ENCODE data around the gene GABARAPL2.
A peak's percentile ranks its signal among the peaks of the same experiment; 100 is the strongest.
"Not testable (repeated sequence)": the region's sequence is repeated elsewhere in the genome, so short reads cannot be mapped to it uniquely, and the experiment has no call there.

The GABARAPL2 gene

GRCh38 chr16:75566040-75566757, at the start of gene GABARAPL2:
Gene GABARAPL2 (plus strand): TSS chr16:75566379. CDS start chr16:75566487, 108 bp downstream.
- DNase-seq: peak; percentile 93 to 94

DNA sequence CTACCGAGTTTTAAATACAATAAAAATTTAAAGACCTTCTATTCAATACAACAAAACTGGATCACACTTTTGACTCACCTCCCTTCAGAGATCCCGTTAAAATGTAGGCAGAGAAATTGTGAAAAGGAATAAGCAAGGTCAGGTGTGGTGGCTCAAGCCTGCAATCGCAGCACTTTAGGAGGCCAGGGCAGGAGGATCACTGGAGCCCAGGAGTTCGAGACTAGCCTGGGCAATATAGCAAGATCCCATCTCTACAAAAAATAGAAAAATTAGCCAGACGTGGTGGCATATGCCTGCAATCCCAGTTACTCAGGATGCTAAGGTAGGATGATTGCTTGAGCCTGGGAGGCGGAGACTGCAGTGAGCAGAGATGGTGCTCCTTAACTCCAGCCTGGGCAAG, 47.0 kb upstream of the GABARAPL2 start:
- no peak for DNase-seq

DNA sequence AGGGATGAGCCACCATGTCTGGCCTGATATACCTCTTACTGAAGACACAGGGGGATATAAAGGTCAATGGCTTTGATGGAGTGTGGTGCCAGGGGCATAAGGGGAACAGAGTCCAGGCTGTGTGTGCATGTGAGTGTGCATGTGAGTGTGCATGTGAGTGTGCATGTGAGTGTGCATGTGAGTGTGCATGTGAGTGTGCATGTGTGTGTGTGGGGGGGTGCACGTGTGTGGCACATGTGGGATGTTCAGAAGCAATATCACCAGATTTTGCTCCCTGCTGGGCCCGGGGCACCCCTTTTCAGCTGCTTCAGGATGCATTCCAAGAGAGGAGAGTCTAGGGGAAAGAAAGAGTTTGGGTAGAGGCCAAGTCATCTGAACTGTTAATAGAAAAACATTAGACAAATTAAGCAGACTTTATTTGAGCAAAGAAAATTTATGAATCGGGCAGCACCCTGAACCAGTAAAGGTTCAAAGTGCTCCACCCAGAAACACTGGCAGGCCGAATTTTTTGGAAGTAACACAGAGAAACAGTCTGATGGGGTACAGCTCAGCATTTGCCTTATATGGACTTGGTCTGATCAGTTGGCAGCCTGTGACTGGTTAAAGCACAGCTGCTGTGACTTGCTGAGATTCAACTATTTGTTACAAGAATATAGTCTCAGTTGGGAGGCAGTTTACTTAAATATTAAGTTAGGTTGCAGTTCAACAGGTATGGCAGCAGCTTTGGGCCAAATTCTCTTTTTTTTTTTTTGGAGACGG, 40.0 kb upstream of the GABARAPL2 start:
- DNase-seq: no peak

- no peak for DNase-seq
These were observed 38.3 kb upstream of the GABARAPL2 start for GRCh38 chr16:75527825-75528299.

DNA sequence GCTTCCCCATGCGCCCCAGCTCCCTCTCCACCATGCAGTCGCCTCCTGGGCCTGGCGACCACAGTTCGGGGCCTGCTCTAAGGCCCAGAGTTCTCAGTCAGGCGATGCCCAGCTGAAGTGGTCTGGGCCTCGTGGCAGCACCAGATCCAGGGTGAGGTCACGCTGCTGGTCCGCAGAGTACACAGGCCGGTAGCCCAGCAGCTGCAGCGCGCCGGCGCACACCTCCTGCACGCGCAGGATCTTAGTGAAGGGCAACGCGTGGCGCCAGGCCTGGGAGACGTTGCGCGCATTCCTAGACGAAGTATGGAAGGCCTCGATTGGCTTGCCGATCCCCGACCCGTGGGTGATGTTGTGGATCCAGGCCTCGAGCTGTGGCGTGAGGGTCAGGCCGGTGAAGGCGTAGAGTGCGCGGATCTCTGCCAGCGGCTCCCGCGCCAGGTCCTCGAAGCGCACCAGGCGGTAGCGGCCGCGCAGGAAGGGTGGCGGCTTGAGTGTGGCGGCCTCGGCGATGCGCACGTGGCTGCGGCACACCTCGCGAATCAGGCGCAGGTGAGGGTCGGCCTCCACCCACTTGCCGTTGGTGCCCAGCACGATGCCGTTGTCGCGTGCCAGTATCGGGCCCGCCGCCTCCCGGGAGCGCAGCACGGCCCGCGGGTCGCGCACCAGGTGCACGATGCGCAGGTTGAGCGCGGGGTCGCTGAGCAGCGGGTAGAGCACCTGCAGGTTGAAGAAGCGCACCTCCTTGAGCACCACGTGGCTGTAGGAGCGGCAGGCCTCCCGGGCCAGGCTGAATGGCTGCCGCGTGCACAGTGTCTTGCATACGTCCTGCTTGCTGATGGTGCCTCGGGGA, 36.9 kb upstream of the GABARAPL2 start:
- no peak for DNase-seq

DNA sequence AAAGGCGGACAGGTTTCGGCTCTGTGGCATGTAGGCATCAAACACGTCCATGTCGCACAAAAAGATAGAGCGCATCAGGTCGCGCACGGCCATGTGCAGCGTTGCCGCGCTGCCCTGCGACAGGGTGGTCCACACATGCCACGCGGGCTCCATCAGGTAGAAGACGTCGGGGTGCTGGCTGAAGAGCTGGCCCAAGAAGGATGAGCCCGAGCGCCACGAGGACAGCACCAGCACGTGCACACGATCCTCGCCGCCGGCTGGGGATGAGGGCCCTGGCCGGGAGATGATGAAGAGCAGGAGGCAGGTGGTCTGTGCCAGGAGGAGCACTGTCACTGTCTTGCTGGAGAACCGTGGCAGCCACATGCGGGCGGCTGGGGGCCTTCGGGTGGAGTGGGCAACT, 36.2 kb upstream of the GABARAPL2 start:
- DNase-seq: no peak

GRCh38 chr16:75532142-75532765, 33.9 kb upstream of the GABARAPL2 start:
- DNase-seq: no peak

DNA sequence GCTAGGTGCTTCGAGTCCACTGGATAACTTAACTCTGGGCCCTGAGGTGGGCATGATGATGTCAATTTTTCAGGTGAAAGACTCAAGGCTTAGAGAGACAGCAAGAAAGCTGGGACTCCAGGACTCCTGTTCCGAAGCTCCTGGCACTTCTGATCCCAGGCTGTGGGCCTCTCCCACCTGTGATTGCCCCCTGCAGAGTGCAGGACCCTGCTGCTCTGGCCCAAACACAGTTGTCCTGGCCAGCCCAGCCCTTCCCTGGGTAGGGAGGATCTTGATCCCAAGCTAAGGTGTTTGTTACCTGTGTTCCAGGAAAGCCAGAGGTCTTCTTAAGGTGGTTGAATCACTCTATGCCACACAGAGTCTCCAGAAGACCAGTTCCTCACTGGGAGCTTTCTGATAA, 33.4 kb upstream of the GABARAPL2 start:
- no peak for DNase-seq

DNA sequence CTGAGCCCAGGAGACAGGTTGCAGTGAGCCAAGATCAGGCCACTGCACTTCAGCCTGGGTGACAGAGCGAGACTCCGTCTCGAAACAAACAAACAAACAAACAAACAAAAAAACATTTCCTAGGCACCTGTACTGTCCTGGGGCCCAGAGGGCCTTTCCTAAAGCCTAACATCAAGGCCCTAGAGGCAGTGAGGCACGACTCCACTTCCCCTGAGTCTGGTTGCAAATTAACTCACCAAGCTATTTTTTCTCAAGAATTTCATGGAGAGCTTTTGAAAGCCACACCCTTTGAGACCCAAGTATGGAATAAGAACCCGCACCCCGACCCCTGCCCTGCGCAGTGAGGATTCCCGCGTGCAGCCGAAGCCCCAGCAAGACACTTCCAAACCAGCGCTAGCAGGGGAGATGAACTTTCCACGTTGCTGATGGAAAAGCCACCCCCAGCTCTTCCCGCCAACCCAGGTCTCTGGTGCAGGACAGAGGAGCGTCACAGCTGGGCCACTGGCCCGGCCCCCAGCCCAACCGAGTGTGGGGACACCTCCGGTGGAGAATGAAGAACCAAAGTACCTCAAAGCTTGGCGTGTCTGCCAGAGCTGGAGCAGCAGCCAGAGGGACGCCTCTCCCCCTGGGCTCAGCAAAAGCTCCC, 31.5 kb upstream of the GABARAPL2 start:
- DNase-seq: no peak

DNA sequence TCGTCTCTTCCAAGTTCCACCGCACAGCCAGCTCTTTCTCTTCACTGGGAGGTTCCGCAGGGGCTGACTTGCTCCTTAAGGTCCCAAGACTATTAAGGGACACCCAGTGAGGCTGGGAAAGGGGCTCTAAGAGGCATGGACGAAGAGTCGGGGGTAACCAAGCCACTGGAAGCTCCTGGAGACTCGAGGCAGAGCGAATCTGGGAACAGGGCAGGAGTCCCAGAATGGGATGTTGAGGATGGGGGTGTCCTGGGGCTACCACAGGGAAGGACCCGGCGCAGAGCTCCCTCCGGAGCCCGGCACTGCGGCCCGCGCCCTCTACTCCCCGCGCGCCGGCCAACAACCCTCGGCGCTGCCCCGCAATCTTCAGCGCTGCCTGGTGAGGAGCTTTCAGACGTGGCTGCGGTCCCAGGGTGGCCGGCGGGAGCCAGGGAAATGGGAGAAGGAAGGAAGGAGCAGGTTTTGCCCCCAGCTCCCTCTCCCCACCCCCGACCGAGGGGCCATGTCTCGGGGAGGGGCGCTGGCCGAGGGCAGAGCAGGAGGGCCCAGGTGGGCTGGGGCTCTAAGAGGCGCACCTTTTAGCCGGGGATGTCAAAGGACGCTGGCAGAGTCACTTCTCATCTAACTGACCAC, 30.9 kb upstream of the GABARAPL2 start:
- no peak for DNase-seq

DNA sequence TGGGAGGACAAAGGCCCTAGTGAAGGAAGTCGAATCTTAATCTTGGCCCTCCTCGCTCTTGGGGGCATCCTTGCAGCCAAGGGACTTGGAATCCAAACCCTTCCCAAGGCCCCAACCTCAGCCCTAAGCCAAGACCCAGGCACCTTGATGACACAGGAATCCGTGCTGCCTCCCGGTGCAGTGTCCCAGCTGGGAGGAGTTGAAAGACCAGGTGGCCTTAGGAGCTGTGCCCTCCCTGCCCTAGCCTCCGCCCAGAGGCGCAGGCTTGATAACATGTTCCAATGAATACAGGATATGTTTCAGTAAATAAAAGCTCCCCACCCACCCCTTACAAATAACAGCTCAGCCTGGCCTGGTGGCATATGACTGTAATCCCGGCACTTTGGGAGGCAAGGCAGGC, 30.3 kb upstream of the GABARAPL2 start, which contains the start of gene CHST5:
TSS of gene CHST5 (minus strand) at position 208 of the 400 bp plus-strand sequence. CDS start 5,724 bp downstream, outside the sequence.
- DNase-seq: no peak

GRCh38 chr16:75537776-75538175, 28.4 kb upstream of the GABARAPL2 start:
- DNase-seq: no peak

DNA sequence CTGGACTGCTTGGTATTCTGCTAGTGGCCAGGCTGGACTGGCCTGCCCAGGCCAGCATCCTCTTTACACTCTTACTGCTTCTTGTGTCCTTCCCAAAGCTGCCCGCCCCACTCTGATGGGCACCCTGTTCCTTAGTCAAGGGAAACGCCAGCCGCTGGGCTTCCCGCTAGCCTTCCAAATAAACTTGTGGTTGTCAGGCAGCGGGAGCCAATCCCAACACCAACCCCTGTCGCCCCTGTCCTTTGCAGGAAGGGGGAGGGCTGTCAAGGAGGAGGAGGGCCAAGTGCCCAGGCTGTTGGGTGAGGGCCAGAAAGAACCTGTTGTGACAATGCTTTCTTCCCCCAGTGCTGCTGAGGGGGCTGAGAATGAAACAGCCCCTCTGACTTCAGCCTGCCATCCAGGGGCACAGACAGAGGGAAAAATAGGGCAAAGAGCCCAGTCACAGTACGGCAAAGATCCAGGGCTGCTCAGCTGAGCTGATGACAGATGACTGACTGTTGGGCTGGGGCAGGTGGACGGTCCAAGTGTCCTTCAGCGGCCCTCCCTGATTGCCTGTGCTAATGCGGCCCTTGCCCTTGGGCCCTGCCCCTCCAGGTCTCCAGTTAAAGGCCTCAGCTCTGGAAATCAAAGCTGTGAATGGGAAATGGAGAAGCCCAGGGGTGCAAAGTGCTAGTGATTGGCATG, 27.2 kb upstream of the GABARAPL2 start:
- not testable (repeated sequence) for DNase-seq

DNA sequence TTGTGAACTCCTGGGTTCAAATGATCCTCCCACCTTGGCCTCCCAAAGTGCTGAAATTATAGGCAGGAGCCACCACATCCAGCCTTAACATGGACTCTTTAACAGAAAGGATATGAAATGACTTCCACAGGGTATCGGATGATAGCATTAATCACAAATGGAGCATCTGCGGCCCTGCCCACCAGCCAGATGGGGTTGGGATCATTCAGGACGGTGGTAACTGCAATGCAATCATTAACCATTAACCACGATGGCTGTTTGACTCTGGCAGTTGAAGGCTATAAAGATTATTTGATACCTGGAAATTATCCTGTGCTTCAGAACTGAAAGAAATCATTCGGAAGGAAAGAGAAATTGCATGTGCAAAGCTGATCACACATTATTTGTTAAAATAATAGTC, 24.9 kb upstream of the GABARAPL2 start:
- DNase-seq: no peak

DNA sequence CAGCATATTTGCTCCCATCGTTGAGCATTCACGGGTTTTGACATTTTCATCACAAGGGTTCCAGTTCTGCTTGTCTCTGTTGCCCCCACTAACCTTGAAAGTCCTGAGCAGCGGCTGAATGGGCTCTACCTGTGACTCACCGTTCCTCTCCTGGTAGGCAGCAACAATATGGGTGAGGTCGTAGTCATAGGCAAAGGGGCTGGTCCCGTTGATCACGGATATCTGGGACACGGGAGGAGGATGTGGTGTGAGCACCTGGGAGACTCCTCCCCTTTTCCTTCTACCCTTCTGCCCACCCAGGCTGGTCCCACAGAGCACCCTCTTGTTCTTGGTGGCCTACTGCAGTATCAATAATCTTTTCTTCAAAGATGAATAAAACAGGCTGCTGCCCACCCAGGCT, 23.7 kb upstream of the GABARAPL2 start:
- DNase-seq: not testable (repeated sequence)

DNA sequence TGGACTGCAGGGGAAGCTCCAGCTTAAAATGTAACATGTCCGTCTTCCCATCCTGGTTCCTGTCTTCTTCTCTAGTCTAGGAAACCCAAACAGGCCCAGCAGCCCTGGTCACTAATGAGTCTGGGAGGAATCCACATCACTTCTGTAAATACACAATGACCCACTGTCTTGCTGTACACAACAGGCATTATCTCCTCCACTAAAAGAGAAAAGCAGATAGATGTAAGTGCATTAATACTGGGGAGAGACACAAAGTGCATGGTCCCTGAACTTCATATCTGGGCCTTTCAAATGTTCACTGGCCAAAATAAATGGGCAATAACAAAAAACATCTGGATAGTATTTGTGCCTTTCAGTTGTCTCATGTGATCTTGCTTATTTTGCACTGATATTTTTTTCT, 20.3 kb upstream of the GABARAPL2 start:
- not testable (repeated sequence) for DNase-seq

DNA sequence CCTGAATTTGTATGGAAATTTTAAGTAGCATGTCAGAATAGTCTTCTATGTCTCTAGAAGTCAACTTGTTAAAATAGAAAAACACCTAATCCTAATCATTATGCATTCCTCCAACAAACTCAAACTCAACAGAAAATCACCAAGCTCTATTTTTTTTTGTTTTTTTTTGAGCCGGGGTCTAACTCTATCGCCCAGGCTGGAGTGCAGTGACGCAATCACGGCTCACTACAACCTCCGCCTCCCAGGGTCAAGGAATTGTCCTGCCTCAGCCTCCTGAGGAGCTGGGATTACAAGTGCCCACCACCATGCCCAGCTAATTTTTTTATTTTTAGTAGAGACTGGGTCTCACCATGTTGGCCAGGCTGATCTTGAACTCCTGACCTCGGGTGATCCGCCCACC, 19.9 kb upstream of the GABARAPL2 start:
- DNase-seq: no peak

- DNase-seq: not testable (repeated sequence)
These were observed 17.7 kb upstream of the GABARAPL2 start for GRCh38 chr16:75548456-75548855.

DNA sequence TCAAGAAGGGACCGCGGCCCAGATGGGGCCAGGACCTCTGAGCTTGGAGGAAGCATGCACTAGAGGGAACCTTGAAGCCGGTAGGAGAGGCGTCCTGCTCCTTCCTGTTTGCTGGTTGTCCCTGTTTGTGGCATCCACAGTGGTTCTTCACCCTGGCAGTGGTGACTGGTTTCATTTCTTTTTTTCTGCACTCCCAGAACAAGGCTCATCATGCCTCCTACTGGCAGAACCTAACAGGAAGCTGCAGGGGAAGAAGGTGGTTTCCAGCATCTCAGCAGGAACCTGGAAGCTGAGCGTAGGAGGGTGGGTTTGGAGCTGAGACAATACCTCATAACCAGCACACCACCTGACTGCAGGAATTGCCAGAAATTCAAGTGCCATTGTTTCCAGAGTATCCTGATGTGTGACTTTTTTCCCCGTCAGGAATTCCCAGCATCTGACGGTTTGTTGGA, 15.9 kb upstream of the GABARAPL2 start:
- DNase-seq: peak; percentile 31 to 37

DNA sequence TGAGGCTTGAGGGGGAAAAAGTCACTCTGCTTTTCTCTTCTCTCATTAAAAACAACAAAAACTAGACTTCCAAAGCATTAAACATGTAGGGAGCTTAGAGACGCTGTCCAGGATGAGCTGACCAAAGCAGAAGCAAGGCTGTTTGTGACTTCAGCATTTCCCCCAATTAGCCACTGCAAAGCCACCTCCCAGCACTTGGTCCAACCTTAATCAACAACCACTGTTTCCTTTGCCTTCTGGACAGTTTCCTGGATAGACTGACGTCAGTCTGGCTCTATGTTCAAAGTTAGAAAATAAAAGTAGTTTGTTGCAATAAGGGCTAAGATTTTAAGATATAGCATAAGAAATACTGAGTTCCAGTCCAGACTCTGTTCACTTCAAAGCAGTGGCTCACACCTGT, 13.2 kb upstream of the GABARAPL2 start:
- DNase-seq: no peak

DNA sequence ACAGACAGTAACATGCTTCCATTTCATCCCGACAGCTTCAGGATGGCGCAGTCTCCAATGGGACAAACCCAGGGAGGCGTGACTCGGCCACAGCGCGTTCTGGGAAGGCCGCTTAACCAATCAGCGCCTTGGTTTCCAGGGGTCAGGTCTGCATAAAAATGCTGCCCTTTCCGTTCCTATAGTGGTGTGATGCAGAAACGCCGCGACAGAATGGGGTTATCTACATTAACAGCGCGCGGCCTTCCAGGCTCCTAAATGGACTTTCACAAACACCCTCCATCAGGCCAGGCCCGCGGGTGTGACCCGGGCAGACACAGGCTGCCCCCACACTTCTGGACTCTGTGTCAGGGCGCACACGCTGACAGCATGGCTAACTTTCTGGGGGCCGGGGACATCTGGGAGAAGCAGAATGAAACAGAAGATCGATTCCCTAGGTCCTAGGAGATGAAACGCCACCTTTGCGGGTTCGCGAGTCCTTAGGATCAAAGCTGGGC, 10.9 kb upstream of the GABARAPL2 start:
- peak in 1 of 2 experiments; percentile 42 for DNase-seq
